Measurements from ENCODE around the gene PRODH2.

The PRODH2 gene

GRCh38 chr19:35812220-35813042 is at the start of gene PRODH2:
PRODH2 (minus strand) TSS chr19:35812845; CDS start chr19:35812805, 40 bp downstream.
- Histone ChIP-seq H3K27ac (no peak within 1 kb of the TSS), H3K27me3 (replicated peaks) (no peaks in the 10 kb centered on the region), H3K36me3 (replicated peaks) (no peaks in the 10 kb centered on the region), H3K4me3 (ENCODE audit: low read depth, low read length) (no peak within 1 kb of the TSS)
- TF ChIP-seq, protein P1, sequence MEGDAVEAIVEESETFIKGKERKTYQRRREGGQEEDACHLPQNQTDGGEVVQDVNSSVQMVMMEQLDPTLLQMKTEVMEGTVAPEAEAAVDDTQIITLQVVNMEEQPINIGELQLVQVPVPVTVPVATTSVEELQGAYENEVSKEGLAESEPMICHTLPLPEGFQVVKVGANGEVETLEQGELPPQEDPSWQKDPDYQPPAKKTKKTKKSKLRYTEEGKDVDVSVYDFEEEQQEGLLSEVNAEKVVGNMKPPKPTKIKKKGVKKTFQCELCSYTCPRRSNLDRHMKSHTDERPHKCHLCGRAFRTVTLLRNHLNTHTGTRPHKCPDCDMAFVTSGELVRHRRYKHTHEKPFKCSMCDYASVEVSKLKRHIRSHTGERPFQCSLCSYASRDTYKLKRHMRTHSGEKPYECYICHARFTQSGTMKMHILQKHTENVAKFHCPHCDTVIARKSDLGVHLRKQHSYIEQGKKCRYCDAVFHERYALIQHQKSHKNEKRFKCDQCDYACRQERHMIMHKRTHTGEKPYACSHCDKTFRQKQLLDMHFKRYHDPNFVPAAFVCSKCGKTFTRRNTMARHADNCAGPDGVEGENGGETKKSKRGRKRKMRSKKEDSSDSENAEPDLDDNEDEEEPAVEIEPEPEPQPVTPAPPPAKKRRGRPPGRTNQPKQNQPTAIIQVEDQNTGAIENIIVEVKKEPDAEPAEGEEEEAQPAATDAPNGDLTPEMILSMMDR (IDR thresholded peaks at IDR 0.05; ENCODE audit: low read depth, low read length, missing control alignments), result no peak
- in situ Hi-C loops (cut with HindIII; ENCODE audit: low pct_ligation_motif_present, low sequenced_read_pairs), result no loop called here
- no peak for DNase-seq

GRCh38 chr19:35861640-35862160 is 49.1 kb upstream of the PRODH2 start:
- peaks cover 29% of the 10 kb centered on the region for H3K27me3 ChIP-seq (replicated peaks)
- H3K27ac ChIP-seq, result no peak overlapping the region
- H3K36me3 ChIP-seq (replicated peaks), result no peaks in the 10 kb centered on the region
- DNase-seq, result no peak
- TF ChIP-seq, protein P1 (IDR thresholded peaks at IDR 0.05; ENCODE audit: low read depth, low read length, missing control alignments), result no peak
- in situ Hi-C loops (cut with HindIII; ENCODE audit: low pct_ligation_motif_present, low sequenced_read_pairs), result no loop called here
- no peak overlapping the region for H3K4me3 ChIP-seq (ENCODE audit: low read depth, low read length)

DNA sequence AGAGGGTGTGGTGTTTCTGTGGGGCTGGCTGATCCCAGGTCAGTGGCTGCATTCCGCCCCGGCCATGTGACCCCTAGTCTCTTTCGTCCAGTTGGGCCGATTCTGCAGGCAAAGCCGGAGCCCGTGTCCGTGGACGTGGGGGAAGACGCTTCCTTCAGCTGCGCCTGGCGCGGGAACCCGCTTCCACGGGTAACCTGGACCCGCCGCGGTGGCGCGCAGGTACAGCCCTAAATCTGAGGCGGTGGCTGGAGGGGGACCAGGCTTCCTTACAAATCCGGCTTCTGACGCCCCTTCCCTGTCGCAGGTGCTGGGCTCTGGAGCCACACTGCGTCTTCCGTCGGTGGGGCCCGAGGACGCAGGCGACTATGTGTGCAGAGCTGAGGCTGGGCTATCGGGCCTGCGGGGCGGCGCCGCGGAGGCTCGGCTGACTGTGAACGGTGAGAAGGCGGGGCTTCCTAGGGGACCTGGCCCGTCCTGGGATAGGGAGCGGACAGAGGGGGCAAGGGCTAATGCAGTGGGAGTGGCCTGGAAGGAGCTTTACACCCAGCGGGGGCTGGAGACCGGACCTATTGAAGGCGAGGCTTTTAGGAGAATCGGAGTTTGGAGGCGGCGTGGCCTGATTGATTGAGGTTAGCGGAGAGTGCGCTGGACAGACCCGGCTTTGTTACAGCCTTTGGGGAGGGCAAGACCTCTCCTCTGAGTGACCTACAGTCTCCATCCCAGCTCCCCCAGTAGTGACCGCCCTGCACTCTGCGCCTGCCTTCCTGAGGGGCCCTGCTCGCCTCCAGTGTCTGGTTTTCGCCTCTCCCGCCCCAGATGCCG is 48.4 kb upstream of the PRODH2 start:
- Histone ChIP-seq H3K4me3 (ENCODE audit: low read depth, low read length) (no peak overlapping the region), H3K36me3 (replicated peaks) (no peaks in the 10 kb centered on the region), H3K27me3 (replicated peaks) (peaks cover 36% of the 10 kb centered on the region), H3K27ac (no peak overlapping the region)
- in situ Hi-C loops (cut with HindIII; ENCODE audit: low pct_ligation_motif_present, low sequenced_read_pairs), result no loop called here
- no peak for DNase-seq
- TF ChIP-seq, protein P1 (IDR thresholded peaks at IDR 0.05; ENCODE audit: low read depth, low read length, missing control alignments), result no peak

DNA sequence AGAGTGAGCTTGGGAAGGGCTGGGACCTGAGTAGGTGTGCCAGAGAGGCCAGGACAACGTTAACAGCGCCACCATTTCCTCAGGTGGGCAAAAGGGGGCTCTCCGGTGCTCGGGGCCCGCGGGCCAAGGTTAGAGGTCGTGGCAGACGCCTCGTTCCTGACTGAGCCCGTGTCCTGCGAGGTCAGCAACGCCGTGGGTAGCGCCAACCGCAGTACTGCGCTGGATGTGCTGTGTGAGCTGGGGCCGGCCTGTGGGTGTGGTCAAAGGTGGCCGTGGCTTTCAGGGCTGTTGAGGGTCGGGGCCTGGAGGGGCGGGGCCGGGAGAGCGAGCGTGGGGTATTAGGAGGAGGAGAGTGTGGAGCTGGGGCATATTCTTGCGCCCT is 47.8 kb upstream of the PRODH2 start:
- in situ Hi-C loops (cut with HindIII; ENCODE audit: low pct_ligation_motif_present, low sequenced_read_pairs), result no loop called here
- H3K27me3 ChIP-seq (replicated peaks), result peaks cover 41% of the 10 kb centered on the region
- no peak for DNase-seq
- H3K36me3 ChIP-seq (replicated peaks), result no peaks in the 10 kb centered on the region
- H3K27ac ChIP-seq, result no peak overlapping the region
- H3K4me3 ChIP-seq (ENCODE audit: low read depth, low read length), result no peak overlapping the region
- TF ChIP-seq, protein P1 (IDR thresholded peaks at IDR 0.05; ENCODE audit: low read depth, low read length, missing control alignments), result no peak

GRCh38 chr19:35859414-35859813 is 46.8 kb upstream of the PRODH2 start:
- DNase-seq, result no peak
- Histone ChIP-seq H3K27ac (no peak overlapping the region), H3K4me3 (ENCODE audit: low read depth, low read length) (no peak overlapping the region), H3K27me3 (replicated peaks) (peaks cover 47% of the 10 kb centered on the region), H3K36me3 (replicated peaks) (no peaks in the 10 kb centered on the region)
- TF ChIP-seq, protein P1 (IDR thresholded peaks at IDR 0.05; ENCODE audit: low read depth, low read length, missing control alignments), result no peak
- in situ Hi-C loops (cut with HindIII; ENCODE audit: low pct_ligation_motif_present, low sequenced_read_pairs), result no loop called here
